ENCODE results near the gene TBC1D14.

DNA sequence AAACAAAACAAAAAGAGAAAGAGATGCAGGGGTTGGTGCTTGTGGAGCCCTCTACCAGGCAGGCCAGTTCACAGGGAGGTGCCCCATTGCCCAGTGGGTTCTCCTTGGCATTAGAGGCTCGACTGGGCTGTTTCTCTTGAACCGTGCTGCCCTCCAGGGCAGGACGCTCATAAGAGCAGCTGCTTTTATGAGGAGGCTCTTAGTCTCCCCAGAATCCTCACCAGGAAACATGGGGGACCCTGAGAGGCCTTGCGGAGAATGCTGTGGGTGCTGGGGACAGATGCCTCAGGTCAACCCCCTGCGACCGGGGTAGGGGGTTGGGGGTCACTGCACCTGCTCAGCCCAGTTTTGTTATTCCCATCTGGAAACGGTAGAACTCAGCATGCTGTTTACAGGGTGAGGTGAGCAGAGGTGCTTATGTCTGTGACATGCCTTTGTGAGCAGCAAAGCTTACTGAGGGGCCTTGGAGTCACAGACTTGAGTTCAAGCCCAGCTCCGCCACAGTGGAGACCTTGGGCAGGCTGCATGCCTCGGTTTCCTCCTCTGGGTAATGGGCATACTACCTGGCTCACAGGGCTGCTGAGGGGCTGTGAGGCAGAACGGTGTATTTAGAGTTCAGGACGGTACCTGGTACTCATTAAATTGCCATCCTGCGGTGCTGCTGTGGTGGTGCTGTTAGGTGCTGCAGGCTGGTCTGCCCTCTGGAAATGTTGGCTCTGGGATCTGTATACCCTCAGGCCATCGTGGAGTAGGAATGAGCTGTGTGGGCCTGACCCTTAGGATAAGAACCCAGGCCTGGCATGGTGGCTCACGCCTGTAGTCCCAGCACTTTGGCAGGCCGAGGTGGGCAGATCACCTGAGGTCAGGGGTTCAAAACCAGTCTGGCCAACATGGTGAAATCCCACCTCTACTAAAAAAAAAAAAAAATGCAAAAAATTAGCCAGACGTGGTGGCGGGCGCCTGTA is 5.7 kb downstream of the TBC1D14 start:
- TF ChIP-seq, protein P1, sequence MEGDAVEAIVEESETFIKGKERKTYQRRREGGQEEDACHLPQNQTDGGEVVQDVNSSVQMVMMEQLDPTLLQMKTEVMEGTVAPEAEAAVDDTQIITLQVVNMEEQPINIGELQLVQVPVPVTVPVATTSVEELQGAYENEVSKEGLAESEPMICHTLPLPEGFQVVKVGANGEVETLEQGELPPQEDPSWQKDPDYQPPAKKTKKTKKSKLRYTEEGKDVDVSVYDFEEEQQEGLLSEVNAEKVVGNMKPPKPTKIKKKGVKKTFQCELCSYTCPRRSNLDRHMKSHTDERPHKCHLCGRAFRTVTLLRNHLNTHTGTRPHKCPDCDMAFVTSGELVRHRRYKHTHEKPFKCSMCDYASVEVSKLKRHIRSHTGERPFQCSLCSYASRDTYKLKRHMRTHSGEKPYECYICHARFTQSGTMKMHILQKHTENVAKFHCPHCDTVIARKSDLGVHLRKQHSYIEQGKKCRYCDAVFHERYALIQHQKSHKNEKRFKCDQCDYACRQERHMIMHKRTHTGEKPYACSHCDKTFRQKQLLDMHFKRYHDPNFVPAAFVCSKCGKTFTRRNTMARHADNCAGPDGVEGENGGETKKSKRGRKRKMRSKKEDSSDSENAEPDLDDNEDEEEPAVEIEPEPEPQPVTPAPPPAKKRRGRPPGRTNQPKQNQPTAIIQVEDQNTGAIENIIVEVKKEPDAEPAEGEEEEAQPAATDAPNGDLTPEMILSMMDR (conservative IDR thresholded peaks at IDR 0.05; ENCODE audit: low read length), result no peak
- TF ChIP-seq EZH2phosphoT487 (IDR thresholded peaks at IDR 0.05; ENCODE audit: borderline replicate concordance), result no peak

All from Loucy (cell line).